Sigmoid colon (tissue), 4 donors: ENCODE measurements around the gene KRT36.

Experiments used
- POLR2A ChIP-seq, 2 donors: fragments of 450-650 bp; IDR thresholded peaks; one replicate each; pipeline ENCODE4 v1.6.1; 2016; ENCODE audit warnings: antibody characterized with exemption in 2 of 2, mild to moderate bottlenecking in 2 of 2, moderate library complexity in 2 of 2
- POLR2AphosphoS5 ChIP-seq, 4 donors: sonication (generic); formaldehyde crosslinking; IDR thresholded peaks; one replicate each; pipeline ENCODE4 v1.6.1; 2017; ENCODE audit warnings: antibody characterized with exemption in 4 of 4
- TF ChIP-seq, protein P1 (sequence below), 4 experiments: fragments of 450-650 bp in 3 of 4; fragments of 200-600 bp in 1 of 4; IDR thresholded peaks; one replicate each; pipeline ENCODE4 v1.5.1; 2016 to 2019; ENCODE audit warnings: antibody characterized with exemption in 4 of 4, mild to moderate bottlenecking in 3 of 4, moderate library complexity in 2 of 4

DNA sequence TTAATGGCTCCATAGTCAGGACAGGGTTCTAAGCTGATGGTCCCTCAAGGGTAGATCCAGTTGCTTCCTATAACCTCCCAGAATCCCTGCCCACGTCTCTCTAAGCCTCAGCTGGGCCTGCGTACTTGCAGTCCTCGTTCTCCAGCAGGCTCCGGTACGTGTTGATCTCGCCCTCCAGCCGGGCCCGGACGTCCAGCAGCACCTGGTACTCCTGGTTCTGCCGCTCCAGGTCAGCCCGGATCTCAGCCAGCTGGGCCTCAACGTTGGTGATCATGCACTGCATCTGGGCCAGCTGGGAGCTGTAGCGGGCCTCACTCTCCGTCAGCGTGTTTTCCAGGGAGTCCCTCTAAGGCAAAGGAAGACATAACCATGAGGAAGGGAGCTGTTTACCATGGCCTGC is 27.0 kb downstream of the KRT36 start:
- TF ChIP-seq, protein P1, sequence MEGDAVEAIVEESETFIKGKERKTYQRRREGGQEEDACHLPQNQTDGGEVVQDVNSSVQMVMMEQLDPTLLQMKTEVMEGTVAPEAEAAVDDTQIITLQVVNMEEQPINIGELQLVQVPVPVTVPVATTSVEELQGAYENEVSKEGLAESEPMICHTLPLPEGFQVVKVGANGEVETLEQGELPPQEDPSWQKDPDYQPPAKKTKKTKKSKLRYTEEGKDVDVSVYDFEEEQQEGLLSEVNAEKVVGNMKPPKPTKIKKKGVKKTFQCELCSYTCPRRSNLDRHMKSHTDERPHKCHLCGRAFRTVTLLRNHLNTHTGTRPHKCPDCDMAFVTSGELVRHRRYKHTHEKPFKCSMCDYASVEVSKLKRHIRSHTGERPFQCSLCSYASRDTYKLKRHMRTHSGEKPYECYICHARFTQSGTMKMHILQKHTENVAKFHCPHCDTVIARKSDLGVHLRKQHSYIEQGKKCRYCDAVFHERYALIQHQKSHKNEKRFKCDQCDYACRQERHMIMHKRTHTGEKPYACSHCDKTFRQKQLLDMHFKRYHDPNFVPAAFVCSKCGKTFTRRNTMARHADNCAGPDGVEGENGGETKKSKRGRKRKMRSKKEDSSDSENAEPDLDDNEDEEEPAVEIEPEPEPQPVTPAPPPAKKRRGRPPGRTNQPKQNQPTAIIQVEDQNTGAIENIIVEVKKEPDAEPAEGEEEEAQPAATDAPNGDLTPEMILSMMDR (IDR thresholded peaks at IDR 0.05) = no peak
- TF ChIP-seq POLR2A (IDR thresholded peaks at IDR 0.05) = no peak
- TF ChIP-seq POLR2AphosphoS5 (IDR thresholded peaks at IDR 0.05) = no peak
